ENCODE results near the gene FRMD3.
"Not testable (repeated sequence)": the region's sequence is repeated elsewhere in the genome, so short reads cannot be mapped to it uniquely, and the experiment has no call there.

Gene FRMD3

GRCh38 chr9:83384214-83384613 lies 154.0 kb downstream of the FRMD3 start:
- DNase-seq: no peak

GRCh38 chr9:83383034-83383433 lies 155.2 kb downstream of the FRMD3 start:
- DNase-seq: no peak

- no peak for DNase-seq
These were observed 155.8 kb downstream of the FRMD3 start for GRCh38 chr9:83382421-83382820.

- no peak for DNase-seq
These were observed 159.2 kb downstream of the FRMD3 start for GRCh38 chr9:83379045-83379444.

- no peak for DNase-seq
These were observed 165.2 kb downstream of the FRMD3 start for GRCh38 chr9:83372957-83373356.

- DNase-seq: no peak
These were observed 170.9 kb downstream of the FRMD3 start for GRCh38 chr9:83367326-83367725.

- DNase-seq: no peak
These were observed 175.7 kb downstream of the FRMD3 start for GRCh38 chr9:83362341-83362995.

- no peak for DNase-seq
These were observed 179.2 kb downstream of the FRMD3 start for GRCh38 chr9:83359039-83359438.

GRCh38 chr9:83358493-83358892 lies 179.7 kb downstream of the FRMD3 start:
- DNase-seq: not testable (repeated sequence)

- DNase-seq: no peak
These were observed 182.5 kb downstream of the FRMD3 start for GRCh38 chr9:83355729-83356151.

- DNase-seq: no peak
These were observed 183.2 kb downstream of the FRMD3 start for GRCh38 chr9:83355024-83355444.

- no peak for DNase-seq
These were observed 189.2 kb downstream of the FRMD3 start for GRCh38 chr9:83349031-83349430.

- no peak for DNase-seq
These were observed 191.4 kb downstream of the FRMD3 start for GRCh38 chr9:83346655-83347420.

GRCh38 chr9:83343366-83343999 lies 194.7 kb downstream of the FRMD3 start:
- no peak for DNase-seq

- no peak for DNase-seq
These were observed 195.5 kb downstream of the FRMD3 start for GRCh38 chr9:83342731-83343130.

GRCh38 chr9:83342006-83342405 lies 196.2 kb downstream of the FRMD3 start:
- no peak for DNase-seq

- no peak for DNase-seq
These were observed 197.8 kb downstream of the FRMD3 start for GRCh38 chr9:83340451-83340850.

- DNase-seq: no peak
These were observed 198.8 kb downstream of the FRMD3 start for GRCh38 chr9:83339435-83339834.

- no peak for DNase-seq
These were observed 201.5 kb downstream of the FRMD3 start for GRCh38 chr9:83336706-83337105.

GRCh38 chr9:83334320-83334719 lies 203.9 kb downstream of the FRMD3 start:
- DNase-seq: peak; percentile 43

- no peak for DNase-seq
These were observed 207.7 kb downstream of the FRMD3 start for GRCh38 chr9:83330207-83331196.

- DNase-seq: no peak
These were observed 210.2 kb downstream of the FRMD3 start for GRCh38 chr9:83327750-83328622.
